Mucosa of descending colon (tissue), 3 donors: ENCODE data around the gene VAV3. TPM values are rescaled to one million over a fixed set of nuclear protein-coding genes. Genes with fewer than 3 reads are reported as not detected.

Source experiments
- ATAC-seq: fragments of 200-7000 bp; cut with Tn5 transposase; one replicate; pipeline ENCODE4 v1.9.1; 2020; ENCODE audit warnings: mild to moderate bottlenecking, moderate library complexity
- DNase-seq, 3 donors: peaks; one replicate each; pipeline ENCODE4 v3.0.0-alpha.2; 2020
- H3K36me3 ChIP-seq: fragments of 200-600 bp; one replicate; pipeline ENCODE4 v1.8.0; 2021; ENCODE audit warnings: low read depth, mild to moderate bottlenecking
- H3K4me1 ChIP-seq: fragments of 200-600 bp; one replicate; pipeline ENCODE4 v1.8.0; 2021; ENCODE audit warnings: low read depth, mild to moderate bottlenecking
- H3K4me3 ChIP-seq: fragments of 200-600 bp; one replicate; pipeline ENCODE4 v1.8.0; 2021; ENCODE audit warnings: mild to moderate bottlenecking
- H3K9me3 ChIP-seq: fragments of 200-600 bp; one replicate; pipeline ENCODE4 v1.8.0; 2021; ENCODE audit warnings: mild to moderate bottlenecking
- CTCF ChIP-seq: fragments of 200-600 bp; IDR thresholded peaks from one replicate; pipeline ENCODE4 v1.8.0; 2022; ENCODE audit warnings: antibody characterized with exemption, mild to moderate bottlenecking
- intact Hi-C, 2 donors: fragments of 100-400 bp; cut with DNase I in 1 of 2; cut with micrococcal nuclease in 1 of 2; formaldehyde crosslinking; loops; one replicate each; pipeline versions ENCODE4 v1.11.0 to v1.11.1; 2022; cut with DNase I, micrococcal nuclease
- total RNA-seq, 3 donors: library from RNA; stranded (reverse); fragmentation: NEBNext Ultra II Directional in 2 of 3; extraction: Animal tissue kit (Norgen Biotek cat#: 25700) in 2 of 3; gene quantifications; one replicate each; pipeline versions ENCODE4 v1.2.1 to v1.2.4, GENCODE V29; 2021 to 2023
- donor health status: DM: no; HTN: no; CAD: no; lungs with moderate emphysema.
- donor health status: DM: no; HTN: no; CAD: no.
- donor health status: DM: no; HTN: yes; CAD: no.

VAV3 gene
- total RNA-seq, 3 donors from 2014 or later: 41.3 to 142 (median 101) TPM

DNA sequence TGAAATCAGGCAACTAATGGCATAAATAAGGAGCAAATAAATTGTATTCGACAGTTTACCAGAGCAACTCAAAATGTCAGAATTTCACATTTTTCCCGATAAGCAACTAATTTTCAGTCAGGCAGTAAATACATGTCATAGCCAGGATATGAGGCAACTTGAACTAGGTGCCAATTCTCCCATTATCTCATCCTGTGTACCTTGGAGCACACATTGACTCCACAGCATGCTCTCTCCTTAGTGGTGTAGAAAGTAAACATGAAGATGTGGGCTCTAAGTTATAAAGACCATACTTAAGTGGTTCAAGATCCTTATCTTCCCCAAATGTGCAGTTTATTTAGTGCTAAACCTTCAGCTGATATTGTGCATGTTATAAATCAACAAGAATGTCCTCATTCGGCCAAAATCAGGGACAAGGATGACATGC lies 197.8 kb downstream of the VAV3 start:
- ATAC-seq (no peak), DNase-seq (no peak)
- no peak for TF ChIP-seq CTCF
- no peaks in the 10 kb centered on the region for H3K36me3 ChIP-seq
- H3K4me1 ChIP-seq: no peaks in the 10 kb centered on the region
- H3K9me3 ChIP-seq: no peaks in the 10 kb centered on the region
- intact Hi-C loops: no loop called here
- H3K4me3 ChIP-seq: no peak overlapping the region

DNA sequence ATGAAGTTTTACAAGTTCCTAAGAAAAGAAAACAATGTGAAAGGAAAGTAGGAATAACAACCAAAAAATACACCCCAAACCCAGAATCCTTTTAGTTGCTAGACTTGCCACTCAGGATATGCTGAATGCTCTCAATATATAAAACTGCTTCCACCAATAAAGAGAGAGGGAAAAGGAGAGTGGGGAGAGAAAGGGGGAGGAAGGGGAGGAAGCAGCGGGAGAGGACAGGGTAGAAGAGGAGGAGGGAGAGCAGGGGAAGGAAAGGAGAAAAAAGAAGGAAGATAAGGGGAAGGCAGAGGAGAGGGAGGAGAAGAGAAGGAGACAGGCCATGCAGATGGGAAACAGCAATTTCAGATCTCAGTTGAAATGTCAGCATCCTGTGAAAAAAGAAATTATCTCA lies 198.4 kb downstream of the VAV3 start:
- ATAC-seq: no peak
- DNase-seq: no peak
- intact Hi-C loops: no loop called here

GRCh38 chr1:107762751-107763390 lies 202.1 kb downstream of the VAV3 start:
- H3K36me3 ChIP-seq: no peaks in the 10 kb centered on the region
- no peaks in the 10 kb centered on the region for H3K4me1 ChIP-seq
- no peaks in the 10 kb centered on the region for H3K9me3 ChIP-seq
- DNase-seq: no peak
- intact Hi-C loops: no loop called here
- H3K4me3 ChIP-seq: no peak overlapping the region
- no peak for ATAC-seq
- no peak for TF ChIP-seq CTCF

More for the DNA sequence above, 198.4 kb downstream of the VAV3 start:
- no peak overlapping the region for H3K4me3 ChIP-seq
- no peaks in the 10 kb centered on the region for H3K4me1 ChIP-seq
- TF ChIP-seq CTCF: no peak
- H3K36me3 ChIP-seq: no peaks in the 10 kb centered on the region
- H3K9me3 ChIP-seq: no peaks in the 10 kb centered on the region

DNA sequence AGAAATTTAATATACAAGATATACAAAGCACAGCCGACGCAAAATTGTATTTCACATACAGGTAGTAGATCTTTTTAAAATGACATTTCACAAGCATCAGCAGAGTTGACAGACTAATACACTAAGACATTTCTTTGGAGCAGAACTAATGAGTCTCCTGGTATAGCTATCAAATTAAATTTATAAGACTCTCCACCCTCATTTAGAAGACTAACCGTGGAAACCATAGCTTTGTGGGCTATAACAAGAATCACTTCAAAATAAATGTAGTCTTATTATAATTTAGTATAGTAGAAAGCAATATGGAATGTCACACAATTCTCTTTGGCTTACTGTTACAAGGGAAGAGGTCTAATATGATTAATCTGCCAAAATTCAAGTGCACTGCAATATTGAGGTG lies 204.9 kb downstream of the VAV3 start:
- no peak for ATAC-seq
- H3K9me3 ChIP-seq: no peaks in the 10 kb centered on the region
- H3K4me1 ChIP-seq: no peaks in the 10 kb centered on the region
- intact Hi-C loops: no loop called here
- no peak for TF ChIP-seq CTCF
- H3K4me3 ChIP-seq: no peak overlapping the region
- DNase-seq: no peak
- H3K36me3 ChIP-seq: no peaks in the 10 kb centered on the region

DNA sequence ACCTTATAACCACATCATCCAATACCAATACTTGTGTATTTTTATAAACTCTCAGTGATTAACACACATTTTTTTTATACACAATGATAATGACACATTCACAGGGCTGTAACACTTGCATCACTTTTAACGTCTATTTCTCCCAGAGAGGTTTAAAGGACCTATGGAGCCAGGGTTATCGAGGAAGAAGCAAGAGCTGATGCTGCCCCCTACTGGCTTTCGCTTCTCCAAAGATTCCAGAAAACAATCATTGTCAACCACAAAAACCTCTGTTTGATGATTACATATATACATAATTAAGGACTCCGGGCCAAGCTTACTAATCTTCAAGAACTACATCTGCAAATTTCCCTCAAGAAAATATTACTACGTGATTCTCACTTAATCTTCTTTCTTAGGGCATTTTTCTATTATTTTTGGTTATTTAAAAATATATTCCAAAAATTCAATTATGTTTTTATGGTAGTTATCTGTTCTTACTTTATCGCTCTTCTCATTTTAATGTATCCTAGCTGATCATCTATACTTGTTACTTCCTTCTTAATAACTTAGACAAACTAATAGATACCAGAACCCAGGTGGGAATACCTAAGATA lies 214.5 kb downstream of the VAV3 start:
- TF ChIP-seq CTCF: no peak
- DNase-seq: peak in 2 of 3 donors; percentile 69 to 94
- peak; percentile 92 for ATAC-seq

More for the DNA sequence above, 214.5 kb downstream of the VAV3 start:
- Histone ChIP-seq H3K36me3 (no peaks in the 10 kb centered on the region), H3K4me1 (no peaks in the 10 kb centered on the region), H3K4me3 (no peak overlapping the region), H3K9me3 (no peaks in the 10 kb centered on the region)
- intact Hi-C loops: loop anchor here (5.0 to 10.0 kb wide), 3 partner anchors 318 to 476 kb away; no protein-coding TSS in a partner anchor
